GM12892 (cell line): Measurements from ENCODE around the gene CCDC134.

Source experiments
- POLR2A ChIP-seq: IDR thresholded peaks from 2 replicates; pipeline ENCODE4 v1.6.1; 2011; ENCODE audit warnings: low read depth, low read length, control low read depth
- POLR2AphosphoS5 ChIP-seq: IDR thresholded peaks from 2 replicates; pipeline ENCODE4 v1.6.1; 2011; ENCODE audit warnings: low read depth, low read length, control low read depth
- TAF1 ChIP-seq: IDR thresholded peaks from 2 replicates; pipeline ENCODE4 v1.6.1; 2011; ENCODE audit warnings: low read depth, mild to moderate bottlenecking, control low read depth, low read length, borderline replicate concordance

GRCh38 chr22:41818596-41818995 is 18.1 kb downstream of the CCDC134 start:
- TF ChIP-seq POLR2AphosphoS5 (no peak), POLR2A (no peak), TAF1 (no peak)
